Skeletal muscle tissue (tissue), 4 donors: ENCODE measurements around the gene CTNNA1. TPM values are rescaled to one million over a fixed set of nuclear protein-coding genes. Genes with fewer than 3 reads are reported as not detected.

Experiments
- H3K27ac ChIP-seq: one replicate; pipeline ENCODE4 v1.7.0; 2013; ENCODE audit warnings: mild to moderate bottlenecking, low read depth, low read length, inconsistent platforms
- H3K27me3 ChIP-seq, 3 donors: one replicate each; pipeline ENCODE4 v1.7.0; 2013; ENCODE audit warnings: low read length in 3 of 3; ENCODE audit not compliant: control insufficient read depth in 3 of 3, insufficient read depth in 3 of 3
- H3K36me3 ChIP-seq, 3 donors: one replicate each; pipeline ENCODE4 v1.7.0; 2013; ENCODE audit warnings: low read length in 3 of 3; ENCODE audit not compliant: control insufficient read depth in 3 of 3, insufficient read depth in 3 of 3
- H3K4me1 ChIP-seq, 3 donors: one replicate each; pipeline ENCODE4 v1.7.0; 2013; ENCODE audit warnings: low read length in 3 of 3, mild to moderate bottlenecking in 3 of 3; ENCODE audit not compliant: control insufficient read depth in 3 of 3, insufficient read depth in 3 of 3
- H3K4me3 ChIP-seq, 3 donors: one replicate each; pipeline ENCODE4 v1.7.0; 2013; ENCODE audit warnings: low read length in 3 of 3
- H3K9ac ChIP-seq, 3 donors: one replicate each; pipeline ENCODE4 v1.7.0; 2013; ENCODE audit warnings: low read length in 3 of 3, mild to moderate bottlenecking in 3 of 3, moderate library complexity in 2 of 3, low read depth in 1 of 3
- H3K9me3 ChIP-seq, 3 donors: one replicate each; pipeline ENCODE4 v1.7.0; 2013; ENCODE audit warnings: low read length in 3 of 3; ENCODE audit not compliant: control insufficient read depth in 3 of 3
- total RNA-seq: library from RNA; depleted of rRNA; stranded (reverse); fragments of >200 nt; gene quantifications from one replicate; pipeline ENCODE4 v1.2.3, GENCODE V29; 2014
- donor health status: Osteomylitis.

The CTNNA1 gene
- total RNA-seq, 1 donor from 2014 or later = 375 TPM

DNA sequence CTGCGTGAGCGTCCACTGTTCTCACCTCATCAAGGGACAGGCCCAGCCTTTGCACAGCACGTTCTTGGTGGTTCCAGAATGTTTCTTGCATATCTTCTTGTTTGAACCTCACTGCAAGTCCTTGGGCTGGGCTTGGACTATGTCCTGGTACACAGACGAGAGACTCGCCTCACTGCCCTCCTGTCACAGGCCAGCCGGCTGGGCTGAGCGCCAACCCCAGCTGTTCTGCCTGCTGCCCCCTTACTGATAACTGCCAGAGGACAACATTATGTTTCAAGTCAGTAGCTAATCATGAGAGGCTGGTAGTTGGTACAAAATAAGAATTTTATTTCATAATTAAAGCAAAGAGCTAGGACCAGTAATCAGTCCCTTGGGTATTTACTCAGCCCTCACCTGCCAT, 174.8 kb downstream of the CTNNA1 start:
- Histone ChIP-seq H3K9ac (no peak overlapping the region), H3K27me3 (no peaks in the 10 kb centered on the region), H3K36me3 (peaks cover 55 to 67% (median 63%) of the 10 kb centered on the region in 3 donors), H3K4me1 (peaks cover 4 to 7% (median 6%) of the 10 kb centered on the region in 3 donors), H3K4me3 (peak overlapping the region in 1 of 3 donors; percentile 27), H3K27ac (no peak overlapping the region), H3K9me3 (no peaks in the 10 kb centered on the region)

DNA sequence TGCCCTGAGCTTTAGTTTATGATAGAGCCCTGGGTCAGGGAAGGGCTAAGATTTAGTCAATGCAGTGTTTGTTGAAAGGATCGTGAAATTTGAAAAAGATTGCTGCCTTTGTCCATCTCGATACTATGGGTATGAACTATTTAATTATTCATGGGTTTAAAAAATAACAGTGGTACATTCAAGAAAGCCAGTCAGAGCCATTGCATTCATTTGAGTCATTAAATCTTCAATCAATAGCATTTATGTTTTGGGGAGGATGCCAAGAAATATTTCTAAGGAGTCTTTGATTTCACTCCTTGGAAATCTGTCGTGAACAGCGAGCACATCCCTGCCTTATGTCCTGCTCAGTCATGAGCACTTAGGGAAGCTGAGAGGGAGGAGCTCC, 176.3 kb downstream of the CTNNA1 start:
- H3K9ac ChIP-seq = no peak overlapping the region

DNA sequence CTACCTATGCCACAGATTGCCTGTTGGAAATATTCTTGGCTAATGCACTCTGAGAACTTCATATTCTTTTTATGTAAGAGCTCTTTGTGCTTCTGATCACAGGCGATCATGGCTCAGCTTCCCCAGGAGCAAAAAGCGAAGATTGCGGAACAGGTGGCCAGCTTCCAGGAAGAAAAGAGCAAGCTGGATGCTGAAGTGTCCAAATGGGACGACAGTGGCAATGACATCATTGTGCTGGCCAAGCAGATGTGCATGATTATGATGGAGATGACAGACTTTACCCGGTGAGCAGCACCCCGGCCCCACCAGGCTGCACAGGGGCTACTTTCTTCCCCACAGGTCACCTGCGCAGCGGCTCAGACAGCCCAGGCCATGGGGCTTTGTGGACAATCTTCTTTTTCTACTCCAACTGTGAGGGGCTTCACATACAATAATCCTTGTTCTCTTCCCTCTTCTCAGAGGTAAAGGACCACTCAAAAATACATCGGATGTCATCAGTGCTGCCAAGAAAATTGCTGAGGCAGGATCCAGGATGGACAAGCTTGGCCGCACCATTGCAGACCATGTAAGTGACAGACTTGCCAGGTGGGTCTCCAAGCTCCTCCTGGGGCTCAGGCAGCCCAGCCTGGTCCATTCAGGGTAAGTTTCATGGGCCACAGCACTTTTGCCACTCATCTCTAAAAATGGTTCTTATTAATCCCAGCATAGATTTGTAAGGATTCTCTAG, 177.3 kb downstream of the CTNNA1 start:
- H3K4me3 ChIP-seq = no peak overlapping the region
- no peak overlapping the region for H3K27ac ChIP-seq
- no peaks in the 10 kb centered on the region for H3K27me3 ChIP-seq
- no peaks in the 10 kb centered on the region for H3K9me3 ChIP-seq
- H3K4me1 ChIP-seq = peaks cover 4 to 7% (median 6%) of the 10 kb centered on the region in 3 donors
- H3K36me3 ChIP-seq = peaks cover 51 to 82% (median 73%) of the 10 kb centered on the region in 3 donors
- H3K9ac ChIP-seq = no peak overlapping the region

More for the DNA sequence above, 176.3 kb downstream of the CTNNA1 start:
- H3K27ac ChIP-seq = no peak overlapping the region
- H3K9me3 ChIP-seq = no peaks in the 10 kb centered on the region
- H3K4me3 ChIP-seq = no peak overlapping the region
- H3K36me3 ChIP-seq = peaks cover 60 to 83% (median 73%) of the 10 kb centered on the region in 3 donors
- H3K27me3 ChIP-seq = no peaks in the 10 kb centered on the region
- H3K4me1 ChIP-seq = peaks cover 4 to 7% (median 6%) of the 10 kb centered on the region in 3 donors

DNA sequence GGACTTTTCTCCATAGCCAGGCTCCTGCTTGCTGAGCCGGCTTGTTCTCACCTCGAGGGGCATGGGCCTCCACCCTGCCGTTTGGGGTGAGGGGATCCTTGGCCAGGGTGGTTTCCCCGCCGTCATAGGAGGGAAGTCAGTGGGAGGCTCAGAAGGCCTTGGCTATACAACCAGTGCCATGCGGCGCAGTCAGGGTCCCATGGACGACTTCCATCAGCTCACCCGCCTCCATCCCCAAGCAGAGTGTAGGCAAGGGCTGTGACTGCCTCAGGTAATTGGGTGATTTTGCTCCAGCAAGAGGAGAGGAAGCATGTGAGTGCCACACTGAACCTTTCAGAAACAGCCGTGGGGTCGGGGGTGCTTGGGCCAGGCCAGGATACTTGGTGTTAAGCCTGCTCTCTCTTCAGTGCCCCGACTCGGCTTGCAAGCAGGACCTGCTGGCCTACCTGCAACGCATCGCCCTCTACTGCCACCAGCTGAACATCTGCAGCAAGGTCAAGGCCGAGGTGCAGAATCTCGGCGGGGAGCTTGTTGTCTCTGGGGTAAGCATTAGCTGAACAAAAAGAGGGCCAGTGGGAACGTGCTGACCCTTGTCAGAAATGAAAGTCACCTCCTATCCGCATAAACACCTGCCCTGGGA, 179.1 kb downstream of the CTNNA1 start:
- H3K9me3 ChIP-seq = no peaks in the 10 kb centered on the region
- H3K36me3 ChIP-seq = peaks cover 41 to 74% (median 61%) of the 10 kb centered on the region in 3 donors
- no peaks in the 10 kb centered on the region for H3K27me3 ChIP-seq
- H3K4me1 ChIP-seq = peaks cover 7 to 10% (median 9%) of the 10 kb centered on the region in 3 donors
- H3K27ac ChIP-seq = no peak overlapping the region
- H3K9ac ChIP-seq = no peak overlapping the region
- no peak overlapping the region for H3K4me3 ChIP-seq

DNA sequence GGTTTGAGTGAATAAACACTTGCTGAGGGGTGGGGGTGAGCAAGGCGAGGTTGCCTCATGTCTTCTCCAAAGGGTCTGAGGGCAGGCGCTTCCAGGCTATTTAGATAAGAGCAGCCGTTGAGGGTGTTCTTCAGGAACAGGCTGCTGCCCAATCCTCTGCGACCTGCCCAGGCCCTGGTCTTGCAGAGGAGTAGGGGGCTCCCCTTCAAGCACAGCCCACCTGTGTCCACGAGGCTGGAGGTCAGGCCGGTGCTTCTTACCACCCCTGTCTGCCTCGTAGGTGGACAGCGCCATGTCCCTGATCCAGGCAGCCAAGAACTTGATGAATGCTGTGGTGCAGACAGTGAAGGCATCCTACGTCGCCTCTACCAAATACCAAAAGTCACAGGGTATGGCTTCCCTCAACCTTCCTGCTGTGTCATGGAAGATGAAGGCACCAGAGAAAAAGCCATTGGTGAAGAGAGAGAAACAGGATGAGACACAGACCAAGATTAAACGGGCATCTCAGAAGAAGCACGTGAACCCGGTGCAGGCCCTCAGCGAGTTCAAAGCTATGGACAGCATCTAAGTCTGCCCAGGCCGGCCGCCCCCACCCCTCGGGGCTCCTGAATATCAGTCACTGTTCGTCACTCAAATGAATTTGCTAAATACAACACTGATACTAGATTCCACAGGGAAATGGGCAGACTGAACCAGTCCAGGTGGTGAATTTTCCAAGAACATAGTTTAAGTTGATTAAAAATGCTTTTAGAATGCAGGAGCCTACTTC, 180.5 kb downstream of the CTNNA1 start:
- Histone ChIP-seq H3K4me1 (peaks cover 0 to 8% (median 5%) of the 10 kb centered on the region in 3 donors), H3K4me3 (no peak overlapping the region), H3K36me3 (peaks cover 41 to 69% (median 57%) of the 10 kb centered on the region in 3 donors), H3K27ac (no peak overlapping the region), H3K27me3 (no peaks in the 10 kb centered on the region), H3K9ac (no peak overlapping the region), H3K9me3 (no peaks in the 10 kb centered on the region)

DNA sequence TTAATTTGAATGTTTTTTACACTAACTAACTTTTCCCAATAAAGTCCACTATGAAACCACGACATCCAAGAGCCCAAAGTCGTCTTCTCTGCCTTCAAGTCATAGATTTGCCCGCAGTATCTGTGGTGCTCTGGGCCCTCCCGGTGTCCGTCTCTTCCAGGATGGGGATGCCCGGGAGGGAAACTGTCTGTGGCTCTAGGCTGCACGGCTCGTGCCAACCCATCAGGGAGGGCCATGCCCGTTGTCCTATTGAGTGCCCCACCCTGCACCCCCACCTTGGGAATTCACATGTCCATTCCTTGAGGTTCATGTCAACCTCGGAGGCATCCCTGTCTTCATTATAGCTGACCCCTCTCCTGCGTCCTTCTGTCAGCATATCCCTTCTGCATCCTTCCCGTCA, 181.7 kb downstream of the CTNNA1 start:
- H3K9ac ChIP-seq = no peak overlapping the region
- H3K9me3 ChIP-seq = no peaks in the 10 kb centered on the region
- H3K27me3 ChIP-seq = no peaks in the 10 kb centered on the region
- H3K4me3 ChIP-seq = no peak overlapping the region
- peaks cover 36 to 58% (median 53%) of the 10 kb centered on the region in 3 donors for H3K36me3 ChIP-seq
- no peak overlapping the region for H3K27ac ChIP-seq
- H3K4me1 ChIP-seq = peaks cover 0 to 8% (median 5%) of the 10 kb centered on the region in 3 donors

DNA sequence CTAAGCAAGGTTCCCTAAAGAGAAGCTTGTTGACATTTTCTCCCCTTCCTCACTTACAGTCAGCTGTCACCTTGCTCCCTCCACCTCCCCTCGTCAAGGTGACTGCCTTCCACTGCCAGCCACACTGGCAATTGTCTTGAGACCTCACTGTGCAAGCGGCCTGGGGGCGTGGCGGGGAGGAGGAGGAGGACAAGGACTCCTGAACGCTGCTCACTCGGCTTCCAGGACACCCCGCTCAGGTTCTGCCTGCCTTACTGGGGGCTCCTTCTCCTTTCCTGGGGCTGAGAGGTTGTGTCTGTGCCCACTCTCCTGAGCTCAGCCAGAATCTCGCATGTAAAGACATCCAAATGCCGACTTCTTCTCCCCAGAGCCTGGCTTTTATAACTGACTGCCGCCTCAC, 182.2 kb downstream of the CTNNA1 start:
- Histone ChIP-seq H3K27ac (no peak overlapping the region), H3K4me3 (no peak overlapping the region), H3K9me3 (no peaks in the 10 kb centered on the region), H3K36me3 (peaks cover 33 to 53% (median 48%) of the 10 kb centered on the region in 3 donors), H3K27me3 (no peaks in the 10 kb centered on the region), H3K9ac (no peak overlapping the region), H3K4me1 (peaks cover 0 to 8% (median 5%) of the 10 kb centered on the region in 3 donors)

DNA sequence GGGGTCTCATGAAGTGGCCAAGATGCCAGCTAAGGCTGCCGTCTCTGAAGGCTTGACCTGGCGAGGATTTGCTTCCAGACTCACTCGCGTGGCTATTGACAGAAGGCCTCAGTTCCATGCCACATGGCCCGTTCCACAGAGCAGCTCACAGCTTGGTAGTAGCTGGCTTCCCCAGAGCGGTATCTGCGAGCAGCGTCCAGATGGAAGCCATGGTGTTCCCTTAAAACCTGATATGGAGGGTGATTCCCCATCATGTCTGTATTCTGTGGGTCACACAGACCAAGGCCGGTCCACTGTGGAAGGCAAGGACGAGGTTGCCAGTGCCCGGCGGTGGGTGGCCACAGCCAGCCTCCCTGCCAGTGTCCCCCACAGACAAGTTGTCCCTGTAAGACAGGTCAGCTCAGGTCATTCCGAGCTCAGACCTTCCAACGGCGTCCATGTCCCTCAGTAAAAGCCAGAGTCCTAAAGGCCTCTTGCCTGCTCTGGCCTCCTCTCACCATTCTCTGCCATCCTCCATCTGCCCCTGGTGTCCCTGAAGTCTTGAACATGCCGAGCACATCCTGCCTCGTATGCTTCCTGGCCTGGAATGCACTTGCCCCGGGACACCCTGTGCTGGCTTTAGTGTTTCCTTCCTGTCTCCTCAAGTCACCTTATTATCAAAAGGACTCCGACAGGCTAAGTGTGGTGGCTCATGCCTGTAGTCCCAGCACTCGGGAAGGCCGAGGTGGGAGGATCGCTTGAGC, 183.2 kb downstream of the CTNNA1 start:
- H3K27ac ChIP-seq = no peak overlapping the region
- no peak overlapping the region for H3K4me3 ChIP-seq
- H3K36me3 ChIP-seq = peaks cover 26 to 44% (median 39%) of the 10 kb centered on the region in 3 donors

DNA sequence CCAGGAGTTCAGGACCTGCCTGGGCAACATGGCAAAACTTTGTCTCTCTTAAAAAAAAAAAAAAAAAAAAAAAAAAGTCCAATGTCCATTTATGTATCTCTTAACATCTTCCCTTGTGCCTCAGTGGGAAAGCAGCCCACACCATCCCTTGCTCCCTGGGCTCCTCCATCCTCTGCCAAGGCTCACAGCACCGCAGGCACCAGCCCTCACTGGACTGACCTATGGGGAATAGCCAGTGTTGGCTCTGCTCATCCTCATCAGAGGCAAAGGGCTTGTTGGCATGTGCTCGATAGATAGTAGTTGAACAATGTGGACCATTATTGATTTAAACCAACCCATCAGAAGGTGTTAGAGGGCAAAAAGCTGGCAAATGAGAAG, 183.7 kb downstream of the CTNNA1 start:
- peaks cover 21 to 41% (median 33%) of the 10 kb centered on the region in 3 donors for H3K36me3 ChIP-seq
- H3K4me1 ChIP-seq = peaks cover 0 to 8% (median 5%) of the 10 kb centered on the region in 3 donors
- no peak overlapping the region for H3K9ac ChIP-seq
- no peaks in the 10 kb centered on the region for H3K9me3 ChIP-seq
- H3K27me3 ChIP-seq = no peaks in the 10 kb centered on the region
- no peak overlapping the region for H3K27ac ChIP-seq
- H3K4me3 ChIP-seq = no peak overlapping the region

More for the DNA sequence above, 183.2 kb downstream of the CTNNA1 start:
- H3K9ac ChIP-seq = no peak overlapping the region
- H3K9me3 ChIP-seq = no peaks in the 10 kb centered on the region
- H3K27me3 ChIP-seq = no peaks in the 10 kb centered on the region
- H3K4me1 ChIP-seq = peaks cover 0 to 8% (median 5%) of the 10 kb centered on the region in 3 donors
